Naive thymus-derived CD4-positive, alpha-beta T cell (primary cell): ENCODE measurements around the gene GZMM. TPM values are rescaled to one million over a fixed set of nuclear protein-coding genes. Genes with fewer than 3 reads are reported as not detected.
A peak's percentile ranks its signal among the peaks of the same experiment; 100 is the strongest.

Experiments
- ATAC-seq: fragments of 150-1000 bp; cut with Tn5 transposase; 2 replicates; pipeline ENCODE4 v1.10.0; 2021; ENCODE audit warnings: mild to moderate bottlenecking, moderate library complexity
- CTCF ChIA-PET: fragments of 350-600 bp; sonication (Branson Sonifier 250); formaldehyde crosslinking; loops from one replicate; lab custom pipeline; 2021; ENCODE audit warnings: antibody characterized with exemption; lab: Charles Lee
- POLR2A ChIA-PET: fragments of 350-600 bp; sonication (Branson Sonifier 250); formaldehyde crosslinking; loops from one replicate; lab custom pipeline; 2021; ENCODE audit warnings: antibody characterized with exemption, inconsistent platforms; lab: Charles Lee
- DNase-seq, 9 donors: peaks; one replicate each; pipeline versions ENCODE4 v3.0.0 to v3.0.0-alpha.2; 2020 to 2022; ENCODE audit warnings: mixed read lengths in 1 of 9
- H3K27ac ChIP-seq: one replicate; pipeline ENCODE4 v1.7.0; 2013; ENCODE audit warnings: mild to moderate bottlenecking, low read depth, low read length, moderate library complexity
- H3K27me3 ChIP-seq, 2 donors: one replicate each; pipeline ENCODE4 v1.7.0; 2013; ENCODE audit warnings: low read length in 2 of 2, mild to moderate bottlenecking in 2 of 2, moderate library complexity in 2 of 2; ENCODE audit not compliant: control insufficient read depth in 2 of 2, insufficient read depth in 2 of 2
- H3K36me3 ChIP-seq, 3 experiments: 1 replicate in 2 of 3; 2 replicates in 1 of 3; pipeline ENCODE4 v1.7.0; 2013; ENCODE audit warnings: low read length in 3 of 3, mild to moderate bottlenecking in 3 of 3, moderate library complexity in 1 of 3; ENCODE audit not compliant: insufficient read depth in 3 of 3, control insufficient read depth in 2 of 3
- H3K4me1 ChIP-seq, 2 donors: one replicate each; pipeline ENCODE4 v1.7.0; 2013; ENCODE audit warnings: low read length in 2 of 2, mild to moderate bottlenecking in 2 of 2, moderate library complexity in 1 of 2; ENCODE audit not compliant: control insufficient read depth in 2 of 2, insufficient read depth in 2 of 2
- H3K4me3 ChIP-seq: 2 replicates; pipeline ENCODE4 v1.7.0; 2013; ENCODE audit warnings: mild to moderate bottlenecking, low read length
- H3K9me3 ChIP-seq, 3 experiments: 1 replicate in 2 of 3; 2 replicates in 1 of 3; pipeline ENCODE4 v1.7.0; 2013; ENCODE audit warnings: low read length in 3 of 3; ENCODE audit not compliant: control insufficient read depth in 2 of 3
- H3K27ac Mint-ChIP-seq, 9 donors: one replicate each; pipeline ENCODE4 v1.8.0; 2020 to 2022; ENCODE audit warnings: mixed read lengths in 9 of 9, mild to moderate bottlenecking in 8 of 9, moderate library complexity in 5 of 9, inconsistent platforms in 2 of 9
- H3K27me3 Mint-ChIP-seq, 5 donors: one replicate each; pipeline ENCODE4 v1.8.0; 2021 to 2022; ENCODE audit warnings: mixed read lengths in 5 of 5, mild to moderate bottlenecking in 1 of 5
- H3K36me3 Mint-ChIP-seq, 5 donors: one replicate each; pipeline ENCODE4 v1.8.0; 2020 to 2022; ENCODE audit warnings: mixed read lengths in 5 of 5, mild to moderate bottlenecking in 3 of 5, inconsistent platforms in 1 of 5
- H3K4me1 Mint-ChIP-seq, 7 donors: one replicate each; pipeline ENCODE4 v1.8.0; 2020 to 2022; ENCODE audit warnings: mixed read lengths in 7 of 7, mild to moderate bottlenecking in 3 of 7, inconsistent platforms in 1 of 7
- H3K4me3 Mint-ChIP-seq, 10 donors: one replicate each; pipeline ENCODE4 v1.8.0; 2020 to 2022; ENCODE audit warnings: mild to moderate bottlenecking in 10 of 10, mixed read lengths in 10 of 10, moderate library complexity in 6 of 10, inconsistent platforms in 2 of 10
- H3K9me3 Mint-ChIP-seq, 11 donors: one replicate each; pipeline ENCODE4 v1.8.0; 2020 to 2022; ENCODE audit warnings: mixed read lengths in 11 of 11, mild to moderate bottlenecking in 4 of 11, inconsistent platforms in 1 of 11, moderate library complexity in 1 of 11
- intact Hi-C, 2 donors: fragments of 100-400 bp; cut with micrococcal nuclease; formaldehyde crosslinking; loops; one replicate each; pipeline ENCODE4 v1.15.1; 2023
- polyA plus RNA-seq, 2 donors: library from polyadenylated mRNA; unstranded; fragments of 300-500 nt; fragmentation: Illumina TruSeq; gene quantifications; one replicate each; pipeline ENCODE4 v1.2.3, GENCODE V29; 2021
- total RNA-seq, 6 experiments: library from RNA in 5 of 6; stranded (reverse) in 5 of 6; gene quantifications; 1 replicate in 5 of 6; 2 replicates in 1 of 6; pipeline ENCODE4 v1.2.3 and lab custom pipeline; 2021 to 2026

Gene GZMM
- total and polyA plus RNA-seq, 7 experiments from 2014 or later, result 30.0 to 181 (median 68.7) TPM

DNA sequence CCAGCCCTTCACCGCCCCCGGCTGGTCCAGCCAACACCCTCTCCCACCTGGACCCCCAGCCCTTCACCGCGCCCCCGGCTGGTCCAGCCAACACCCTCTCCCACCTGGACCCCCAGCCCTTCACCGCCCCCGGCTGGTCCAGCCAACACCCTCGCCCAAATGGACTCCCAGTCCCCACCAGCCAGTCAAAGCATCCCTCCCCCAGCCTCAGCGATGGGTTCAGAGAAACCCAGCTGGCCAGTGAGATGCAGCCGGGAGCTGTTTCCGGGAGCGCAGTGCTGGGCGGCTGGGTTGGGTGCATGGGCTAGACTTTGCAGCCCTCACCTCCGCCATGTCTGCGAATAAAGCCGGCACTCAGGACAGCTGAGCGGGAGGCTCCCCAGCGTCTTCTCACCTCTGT lies 18.8 kb upstream of the GZMM start:
- Histone ChIP-seq H3K27me3 (no peaks in the 10 kb centered on the region), H3K27ac (no peak overlapping the region), H3K36me3 (no peaks in the 10 kb centered on the region), H3K9me3 (no peaks in the 10 kb centered on the region), H3K4me3 (no peak overlapping the region), H3K4me1 (no peaks in the 10 kb centered on the region)
- POLR2A ChIA-PET, result interaction anchor here (1.3 kb wide), 1 partner anchor 14 kb away, joined by 5 read pairs; no protein-coding TSS in a partner anchor
- CTCF ChIA-PET, result no interaction called here
- Mint-ChIP-seq H3K4me3 (no peak overlapping the region), H3K27me3 (peaks cover 0 to 8% (median 0%) of the 10 kb centered on the region in 5 donors), H3K9me3 (peaks cover 0 to 4% (median 0%) of the 10 kb centered on the region in 11 donors), H3K36me3 (no peaks in the 10 kb centered on the region), H3K27ac (peak overlapping the region in 1 of 9 donors; percentile 50), H3K4me1 (peaks cover 0 to 24% (median 6%) of the 10 kb centered on the region in 7 donors)
- DNase-seq (no peak), ATAC-seq (no peak)
- intact Hi-C loops, result no loop called here

- peaks cover 0 to 21% (median 9%) of the 10 kb centered on the region in 7 donors for H3K4me1 Mint-ChIP-seq
- CTCF ChIA-PET, result interaction anchor here (0.6 to 0.8 kb wide), 2 partner anchors 9 to 15 kb away, joined by 3 to 5 read pairs; no protein-coding TSS in a partner anchor
- H3K4me3 Mint-ChIP-seq, result no peak overlapping the region
- intact Hi-C loops, result no loop called here
- H3K36me3 ChIP-seq, result no peaks in the 10 kb centered on the region
- no peaks in the 10 kb centered on the region for H3K36me3 Mint-ChIP-seq
- no peaks in the 10 kb centered on the region for H3K9me3 ChIP-seq
- H3K27ac Mint-ChIP-seq, result peak overlapping the region in 1 of 9 donors; percentile 26
- H3K9me3 Mint-ChIP-seq, result peaks cover 0 to 4% (median 0%) of the 10 kb centered on the region in 11 donors
- DNase-seq, result no peak
- no peak overlapping the region for H3K27ac ChIP-seq
- H3K4me1 ChIP-seq, result no peaks in the 10 kb centered on the region
- peaks cover 0 to 8% (median 0%) of the 10 kb centered on the region in 5 donors for H3K27me3 Mint-ChIP-seq
- ATAC-seq, result no peak
- POLR2A ChIA-PET, result interaction anchor here (0.6 kb wide), 1 partner anchor 235 kb away, joined by 3 read pairs; no protein-coding TSS in a partner anchor
- no peaks in the 10 kb centered on the region for H3K27me3 ChIP-seq
- no peak overlapping the region for H3K4me3 ChIP-seq
These were observed 17.9 kb upstream of the GZMM start for GRCh38 chr19:525857-526419.

DNA sequence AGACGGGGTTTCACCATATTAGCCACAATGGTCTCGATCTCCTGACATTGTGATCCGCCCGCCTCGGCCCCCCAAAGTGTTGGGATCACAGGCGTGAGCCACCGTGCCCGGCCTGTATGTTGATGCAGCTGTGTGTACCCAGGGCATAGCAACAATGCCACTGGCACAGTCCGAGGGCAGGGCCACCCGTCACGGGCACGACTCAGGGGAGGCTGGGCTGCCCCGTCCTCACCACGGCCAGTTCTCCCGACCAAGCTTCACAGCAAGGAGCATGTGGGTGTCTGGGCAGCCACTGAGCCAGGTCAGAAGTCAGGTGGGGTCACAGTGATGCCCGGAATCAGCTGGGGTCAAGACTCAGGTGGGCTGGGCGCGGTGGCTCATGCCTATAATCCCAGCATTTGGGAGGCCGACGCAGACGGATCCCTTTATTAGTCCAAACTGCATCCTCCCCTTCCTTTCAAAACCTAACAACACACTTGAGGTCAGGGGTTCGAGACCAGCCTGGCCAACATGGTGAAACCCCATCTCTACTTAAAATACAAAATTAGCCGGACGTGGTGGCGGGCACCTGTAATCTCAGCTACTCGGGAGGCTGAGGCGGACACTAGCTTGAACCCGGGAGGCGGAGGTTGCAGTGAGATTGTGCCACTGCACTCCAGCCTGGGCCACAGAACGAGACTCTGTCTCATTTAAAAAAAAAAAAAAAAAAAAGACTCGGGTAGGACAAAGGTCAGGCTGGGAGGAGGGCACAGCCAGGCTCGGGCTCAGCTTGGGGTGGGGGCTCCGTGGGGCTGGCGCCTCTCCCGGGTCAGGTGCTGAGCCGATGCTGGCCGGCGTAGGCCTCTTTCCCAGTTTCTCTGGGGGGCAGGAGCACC lies 13.5 kb upstream of the GZMM start:
- H3K9me3 ChIP-seq, result no peaks in the 10 kb centered on the region
- DNase-seq, result peak in 1 of 9 donors; percentile 18
- H3K36me3 ChIP-seq, result peaks cover 0 to 11% (median 0%) of the 10 kb centered on the region in 3 experiments
- no peaks in the 10 kb centered on the region for H3K36me3 Mint-ChIP-seq
- ATAC-seq, result no peak
- peak overlapping the region in 8 of 9 donors; percentile 19 to 87 (median 80) for H3K27ac Mint-ChIP-seq
- no peaks in the 10 kb centered on the region for H3K27me3 ChIP-seq
- peak overlapping the region; percentile 72 for H3K4me3 ChIP-seq
- CTCF ChIA-PET, result interaction anchor here (0.6 to 3.7 kb wide), 4 partner anchors 9 to 95 kb away, joined by 3 to 28 read pairs (median 6); no protein-coding TSS in a partner anchor
- H3K27ac ChIP-seq, result peak overlapping the region; percentile 90
- peaks cover 0 to 7% (median 0%) of the 10 kb centered on the region in 5 donors for H3K27me3 Mint-ChIP-seq
- H3K4me1 ChIP-seq, result peaks cover 8 to 9% of the 10 kb centered on the region in 2 donors
- intact Hi-C loops, result loop anchor here (1.0 kb wide), 9 partner anchors 11 to 150 kb away; partner anchors contain the start of genes BSG (in 2 of the 2), FGF22 (in 1 of the 2), POLRMT (in 1 of the 2) and RNF126 (in 1 of the 2)
- H3K4me3 Mint-ChIP-seq, result peak overlapping the region; percentile 64 to 93 (median 82)
- POLR2A ChIA-PET, result interaction anchor here (0.7 to 6.3 kb wide), 7 partner anchors 9 to 489 kb away, joined by 3 to 70 read pairs (median 11); partner anchors contain the start of gene TPGS1
- peaks cover 0 to 2% (median 0%) of the 10 kb centered on the region in 11 donors for H3K9me3 Mint-ChIP-seq
- peaks cover 8 to 30% (median 19%) of the 10 kb centered on the region in 7 donors for H3K4me1 Mint-ChIP-seq

DNA sequence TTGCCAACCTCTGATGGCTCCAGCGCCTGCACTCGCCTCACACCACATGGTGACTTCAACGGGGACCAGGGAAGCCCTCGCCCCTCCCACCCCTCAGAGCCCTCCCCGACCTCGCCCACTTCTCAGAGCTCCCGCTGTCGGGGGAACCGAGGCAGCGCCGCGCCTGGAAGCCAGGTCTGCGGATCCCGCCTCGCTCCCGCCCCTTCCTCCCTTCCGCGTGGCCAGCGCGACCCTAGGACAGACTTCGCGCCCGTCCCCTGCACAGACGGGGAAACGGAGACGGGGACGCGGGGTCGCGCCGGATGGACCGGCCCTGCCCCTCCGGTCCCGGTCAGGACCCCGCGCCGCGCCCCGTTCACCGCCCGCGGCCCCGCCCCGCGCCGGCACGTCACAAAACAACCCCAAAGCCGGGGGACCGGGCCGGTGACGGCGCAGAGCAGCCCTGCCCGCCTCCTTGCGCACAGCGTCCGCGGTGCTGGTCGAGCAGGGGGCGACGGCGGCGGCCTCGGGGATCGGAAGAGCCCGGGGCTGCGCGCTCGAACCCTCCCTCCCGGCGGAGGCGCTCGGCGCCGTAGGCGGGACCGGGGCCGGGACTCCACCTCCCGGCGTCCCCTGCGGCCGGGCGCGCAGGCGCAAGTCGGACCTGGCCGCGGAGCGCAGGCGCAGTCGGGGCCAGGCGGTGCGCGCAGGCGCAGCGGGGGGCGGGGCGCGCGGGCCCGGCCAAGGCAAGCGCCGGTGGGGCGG lies 12.7 kb upstream of the GZMM start:
- POLR2A ChIA-PET, result interaction anchor here (0.7 to 6.3 kb wide), 11 partner anchors 10 to 489 kb away, joined by 3 to 70 read pairs (median 5); partner anchors contain the start of genes POLRMT, RNF126 and TPGS1
- H3K4me3 ChIP-seq, result peak overlapping the region; percentile 72

GRCh38 chr19:531753-532560 lies 11.9 kb upstream of the GZMM start, which contains the start of gene CDC34:
CDC34 (plus strand) TSS chr19:531760; CDS start chr19:531932, 172 bp downstream.
- intact Hi-C loops, result loop anchor here (1.0 kb wide), 10 partner anchors 11 to 148 kb away; partner anchors contain the start of genes BSG (in 2 of the 2), FGF22 (in 1 of the 2), POLRMT (in 1 of the 2) and RNF126 (in 1 of the 2)
- Mint-ChIP-seq H3K27ac (peak within 1 kb of the TSS; percentile 62 to 95 (median 85)), H3K27me3 (peaks cover 0 to 1% (median 0%) of the 10 kb centered on the region in 5 donors), H3K4me1 (peaks cover 8 to 32% (median 16%) of the 10 kb centered on the region in 7 donors), H3K36me3 (no peaks in the 10 kb centered on the region), H3K9me3 (no peaks in the 10 kb centered on the region), H3K4me3 (peak within 1 kb of the TSS; percentile 88 to 96 (median 92))
- ChIA-PET POLR2A (interaction anchor here (0.6 to 6.3 kb wide), 13 partner anchors 9 to 131 kb away, joined by 3 to 70 read pairs (median 5); partner anchors contain the start of genes POLRMT, RNF126 and TPGS1), CTCF (interaction anchor here (0.5 to 3.7 kb wide), 6 partner anchors 10 to 361 kb away, joined by 3 to 28 read pairs (median 8); partner anchors contain the start of genes MED16 and RNU6-9)
- peak within 1 kb of the TSS; percentile 90 for H3K27ac ChIP-seq
- no peaks in the 10 kb centered on the region for H3K9me3 ChIP-seq
- DNase-seq (no peak), ATAC-seq (no peak)
- H3K27me3 ChIP-seq, result no peaks in the 10 kb centered on the region
- peaks cover 0 to 27% (median 0%) of the 10 kb centered on the region in 3 experiments for H3K36me3 ChIP-seq
- peak within 1 kb of the TSS; percentile 72 for H3K4me3 ChIP-seq
- H3K4me1 ChIP-seq, result peaks cover 8 to 9% of the 10 kb centered on the region in 2 donors

More for the DNA sequence above, 12.7 kb upstream of the GZMM start:
- intact Hi-C loops, result loop anchor here (1.0 kb wide), 9 partner anchors 12 to 149 kb away; partner anchors contain the start of genes BSG (in 2 of the 2), FGF22 (in 1 of the 2), POLRMT (in 1 of the 2) and RNF126 (in 1 of the 2)
- Mint-ChIP-seq H3K27me3 (peaks cover 0 to 4% (median 0%) of the 10 kb centered on the region in 5 donors), H3K4me1 (peaks cover 8 to 32% (median 16%) of the 10 kb centered on the region in 7 donors), H3K4me3 (peak overlapping the region; percentile 64 to 93 (median 82)), H3K27ac (peak overlapping the region in 8 of 9 donors; percentile 19 to 87 (median 80)), H3K9me3 (no peaks in the 10 kb centered on the region), H3K36me3 (no peaks in the 10 kb centered on the region)
- Histone ChIP-seq H3K9me3 (no peaks in the 10 kb centered on the region), H3K27me3 (no peaks in the 10 kb centered on the region), H3K27ac (peak overlapping the region; percentile 90), H3K4me1 (peaks cover 8 to 9% of the 10 kb centered on the region in 2 donors), H3K36me3 (peaks cover 0 to 19% (median 0%) of the 10 kb centered on the region in 3 experiments)
- CTCF ChIA-PET, result interaction anchor here (1.7 to 3.7 kb wide), 4 partner anchors 10 to 25 kb away, joined by 8 to 28 read pairs (median 12); no protein-coding TSS in a partner anchor
- ATAC-seq (peak; percentile 87), DNase-seq (peak; percentile 79 to 100 (median 94))
